ENCODE measurements around the gene SLC37A4. TPM values are rescaled to one million over a fixed set of nuclear protein-coding genes. Genes with fewer than 3 reads are reported as not detected.

SLC37A4 gene
- total and polyA plus RNA-seq, 10 of the 15 experiments (the other 5 are each of a cell fraction or from before 2014, with no cell fraction given) = 11.6 to 29.7 (median 20.4) TPM

- peak; percentile 79 for TF ChIP-seq FOXK2 (IDR thresholded peaks at IDR 0.05)
- TF ChIP-seq ZBTB11 (CRISPR knock-in tag; IDR thresholded peaks at IDR 0.05) = no peak
- TF ChIP-seq ESRRA (IDR thresholded peaks at IDR 0.05; ENCODE audit: low read length) = no peak
- no peak for TF ChIP-seq CEBPB (IDR thresholded peaks at IDR 0.05; ENCODE audit: borderline replicate concordance in 1 of 2, low read depth in 2 of 2, low read length in 2 of 2)
- 0 out of 2 replicates have a peak, but pooled peaks have one; percentile 8 for TF ChIP-seq MLLT1 (IDR thresholded peaks at IDR 0.05)
- TF ChIP-seq MYB (IDR thresholded peaks at IDR 0.05; ENCODE audit: borderline replicate concordance, low read depth, low read length) = no peak
- no peak for TF ChIP-seq CBX3 (IDR thresholded peaks at IDR 0.05; ENCODE audit: borderline replicate concordance, low read depth)
- TF ChIP-seq ZBTB4 (CRISPR knock-in tag; IDR thresholded peaks at IDR 0.05) = no peak
- no peak; the same call in 1 of the 2 replicates for TF ChIP-seq SMC3 (IDR thresholded peaks at IDR 0.05; ENCODE audit: borderline replicate concordance, low read length)
- 0 out of 2 replicates have a peak, but pooled peaks have one; percentile 14 for TF ChIP-seq YY1 (IDR thresholded peaks at IDR 0.05; ENCODE audit: low read depth, low read length)
- no peak for TF ChIP-seq STAT1 (conservative IDR thresholded peaks at IDR 0.05)
- TF ChIP-seq KLF5 (IDR thresholded peaks at IDR 0.05; ENCODE audit: partially characterized antibody) = peak; percentile 72
- TF ChIP-seq MTA3 (IDR thresholded peaks at IDR 0.05; ENCODE audit: borderline replicate concordance, low read length) = no peak
- 0 out of 2 replicates have a peak, but pooled peaks have one; percentile 35 for TF ChIP-seq TCF12 (IDR thresholded peaks at IDR 0.05; ENCODE audit: low read depth, low read length)
- no peak for TF ChIP-seq HSF1 (IDR thresholded peaks at IDR 0.05; ENCODE audit: low read depth, low read length)
- TF ChIP-seq YBX1 (IDR thresholded peaks at IDR 0.05) = no peak
- no peak for TF ChIP-seq ZNF207 (IDR thresholded peaks at IDR 0.05; ENCODE audit: borderline replicate concordance)
- TF ChIP-seq USF2 (IDR thresholded peaks at IDR 0.05; ENCODE audit: borderline replicate concordance, low read depth, low read length) = no peak
- TF ChIP-seq SIX5 (IDR thresholded peaks at IDR 0.05; ENCODE audit: low read depth, low read length, severe bottlenecking) = no peak
Observed at GRCh38 chr11:119057000-119057769, 26.5 kb upstream of the SLC37A4 start, which contains the start of gene HYOU1 (continued).
